WTC11 (cell line): ENCODE data around the gene NHS. TPM values are rescaled to one million over a fixed set of nuclear protein-coding genes. Genes with fewer than 3 reads are reported as not detected.

Source experiments
- ATAC-seq: fragments of 200-7000 bp; cut with Tn5 transposase; 2 replicates; pipeline ENCODE4 v1.10.0; 2021; ENCODE audit warnings: mild to moderate bottlenecking, moderate library complexity
- CTCF ChIA-PET: fragments of 300-600 bp; sonication (Branson Sonifier 250); formaldehyde crosslinking; loops from one replicate; lab custom pipeline; 2021; ENCODE audit warnings: antibody characterized with exemption; lab: Charles Lee
- POLR2A ChIA-PET: fragments of 350-600 bp; sonication (Branson Sonifier 250); formaldehyde crosslinking; loops from one replicate; lab custom pipeline; 2021; ENCODE audit warnings: antibody characterized with exemption; lab: Charles Lee
- DNase-seq: peaks from one replicate; pipeline ENCODE4 v3.0.0; 2021; ENCODE audit warnings: low spot score
- H3K27ac Mint-ChIP-seq: 2 replicates; pipeline ENCODE4 v1.8.0; 2021; ENCODE audit warnings: mixed read lengths
- H3K27me3 Mint-ChIP-seq: 2 replicates; pipeline ENCODE4 v1.8.0; 2021; ENCODE audit warnings: low read depth, mild to moderate bottlenecking, moderate library complexity, mixed read lengths
- H3K36me3 Mint-ChIP-seq: 2 replicates; pipeline ENCODE4 v1.8.0; 2021; ENCODE audit warnings: mixed read lengths
- H3K4me1 Mint-ChIP-seq: 2 replicates; pipeline ENCODE4 v1.8.0; 2022; ENCODE audit warnings: mixed read lengths
- H3K4me3 Mint-ChIP-seq: 2 replicates; pipeline ENCODE4 v1.8.0; 2021; ENCODE audit warnings: mild to moderate bottlenecking, moderate library complexity, mixed read lengths
- H3K9me3 Mint-ChIP-seq: 2 replicates; pipeline ENCODE4 v1.8.0; 2021; ENCODE audit warnings: mixed read lengths
- ARID4B ChIP-seq: sonication (generic); formaldehyde crosslinking; IDR thresholded peaks from 2 replicates; pipeline ENCODE4 v1.8.0; 2023; ENCODE audit warnings: missing genetic modification reagents, mild to moderate bottlenecking, borderline replicate concordance
- CREB1 ChIP-seq: sonication (generic); formaldehyde crosslinking; IDR thresholded peaks from 2 replicates; pipeline ENCODE4 v1.8.0; 2023; ENCODE audit warnings: mild to moderate bottlenecking, missing genetic modification reagents
- CREM ChIP-seq: sonication (generic); formaldehyde crosslinking; IDR thresholded peaks from 2 replicates; pipeline ENCODE4 v1.8.1; 2022; ENCODE audit warnings: mild to moderate bottlenecking, missing genetic modification reagents, moderate library complexity
- FOXJ3 ChIP-seq: sonication (generic); formaldehyde crosslinking; IDR thresholded peaks from 2 replicates; pipeline ENCODE4 v1.9.0; 2021; ENCODE audit warnings: missing genetic modification reagents, mild to moderate bottlenecking, borderline replicate concordance
- FOXP1 ChIP-seq: sonication (generic); formaldehyde crosslinking; IDR thresholded peaks from 2 replicates; pipeline ENCODE4 v1.8.0; 2022; ENCODE audit warnings: missing genetic modification reagents, mild to moderate bottlenecking, moderate library complexity, borderline replicate concordance
- GRHL2 ChIP-seq: fragments of 250-450 bp; sonication (Bioruptor Pico); IDR thresholded peaks from 2 replicates; pipeline ENCODE4 v1.8.0; 2022; ENCODE audit warnings: mild to moderate bottlenecking, moderate library complexity; ENCODE audit not compliant: insufficient replicate concordance, severe bottlenecking
- GTF2I ChIP-seq: fragments of 250-450 bp; sonication (Bioruptor Pico); conservative IDR thresholded peaks from 2 replicates; pipeline ENCODE4 v1.4.0; 2021; ENCODE audit warnings: mild to moderate bottlenecking
- MAX ChIP-seq: sonication (generic); formaldehyde crosslinking; IDR thresholded peaks from 2 replicates; pipeline ENCODE4 v1.8.0; 2022; ENCODE audit warnings: mild to moderate bottlenecking, missing genetic modification reagents
- MXD4 ChIP-seq: fragments of 250-450 bp; sonication (Bioruptor Pico); IDR thresholded peaks from 2 replicates; pipeline ENCODE4 v1.8.0; 2021; ENCODE audit warnings: mild to moderate bottlenecking, moderate library complexity, borderline replicate concordance
- NFATC4 ChIP-seq: fragments of 250-450 bp; sonication (Bioruptor Pico); IDR thresholded peaks from 2 replicates; pipeline ENCODE4 v1.9.0; 2021; ENCODE audit warnings: mild to moderate bottlenecking
- OVOL2 ChIP-seq: fragments of 250-450 bp; sonication (Bioruptor Pico); IDR thresholded peaks from 2 replicates; pipeline ENCODE4 v1.9.0; 2021; ENCODE audit warnings: mild to moderate bottlenecking, borderline replicate concordance
- RELA ChIP-seq: sonication (generic); formaldehyde crosslinking; IDR thresholded peaks from 2 replicates; pipeline ENCODE4 v1.8.1; 2022; ENCODE audit warnings: missing genetic modification reagents, mild to moderate bottlenecking, borderline replicate concordance
- TCF7 ChIP-seq: sonication (generic); formaldehyde crosslinking; IDR thresholded peaks from 2 replicates; pipeline ENCODE4 v1.8.0; 2022; ENCODE audit warnings: mild to moderate bottlenecking, low read depth, missing genetic modification reagents, moderate library complexity
- ZNF219 ChIP-seq: sonication (generic); formaldehyde crosslinking; IDR thresholded peaks from 2 replicates; pipeline ENCODE4 v1.8.0; 2023; ENCODE audit warnings: missing genetic modification reagents, mild to moderate bottlenecking, borderline replicate concordance
- ZNF263 ChIP-seq: sonication (generic); formaldehyde crosslinking; IDR thresholded peaks from 2 replicates; pipeline ENCODE4 v1.8.1; 2022; ENCODE audit warnings: low read depth, mild to moderate bottlenecking, moderate library complexity, missing genetic modification reagents
- ZNF416 ChIP-seq: fragments of 250-450 bp; sonication (Bioruptor Pico); IDR thresholded peaks from 2 replicates; pipeline ENCODE4 v1.9.0; 2021; ENCODE audit warnings: mild to moderate bottlenecking, inconsistent platforms
- ZNF512 ChIP-seq: sonication (generic); formaldehyde crosslinking; IDR thresholded peaks from 2 replicates; pipeline ENCODE4 v1.8.1; 2022; ENCODE audit warnings: missing genetic modification reagents, borderline replicate concordance
- total RNA-seq: library from RNA; stranded (reverse); gene quantifications from 3 replicates; pipeline ENCODE4 v1.2.3, GENCODE V29; 2021
- TF ChIP-seq, protein P1 (sequence below): sonication (generic); formaldehyde crosslinking; IDR thresholded peaks from 2 replicates; pipeline ENCODE4 v1.8.1; 2022; ENCODE audit warnings: mild to moderate bottlenecking, moderate library complexity, missing genetic modification reagents
- TF ChIP-seq, protein P2 (sequence below): sonication (generic); formaldehyde crosslinking; IDR thresholded peaks from 2 replicates; pipeline ENCODE4 v1.8.1; 2023; ENCODE audit warnings: mild to moderate bottlenecking, moderate library complexity, missing genetic modification reagents
- TF ChIP-seq, protein P3 (sequence below): fragments of 200-600 bp; IDR thresholded peaks from 2 replicates; pipeline ENCODE4 v1.8.0; 2022; ENCODE audit warnings: antibody characterized with exemption

The NHS gene
- total RNA-seq, 1 experiment from 2014 or later, result 5.8 TPM

GRCh38 chrX:17554914-17555313 lies 179.9 kb downstream of the NHS start:
- TF ChIP-seq, protein P1, sequence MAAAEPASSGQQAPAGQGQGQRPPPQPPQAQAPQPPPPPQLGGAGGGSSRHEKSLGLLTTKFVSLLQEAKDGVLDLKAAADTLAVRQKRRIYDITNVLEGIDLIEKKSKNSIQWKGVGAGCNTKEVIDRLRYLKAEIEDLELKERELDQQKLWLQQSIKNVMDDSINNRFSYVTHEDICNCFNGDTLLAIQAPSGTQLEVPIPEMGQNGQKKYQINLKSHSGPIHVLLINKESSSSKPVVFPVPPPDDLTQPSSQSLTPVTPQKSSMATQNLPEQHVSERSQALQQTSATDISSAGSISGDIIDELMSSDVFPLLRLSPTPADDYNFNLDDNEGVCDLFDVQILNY (CRISPR knock-in tag), result no peak
- TF ChIP-seq CREM (CRISPR knock-in tag) (no peak), RELA (CRISPR knock-in tag) (no peak), ZNF263 (no peak), OVOL2 (CRISPR knock-in tag) (no peak), TCF7 (no peak), NFATC4 (CRISPR knock-in tag) (no peak), ARID4B (CRISPR knock-in tag) (no peak), ZNF512 (CRISPR knock-in tag) (no peak)
- TF ChIP-seq, protein P2, sequence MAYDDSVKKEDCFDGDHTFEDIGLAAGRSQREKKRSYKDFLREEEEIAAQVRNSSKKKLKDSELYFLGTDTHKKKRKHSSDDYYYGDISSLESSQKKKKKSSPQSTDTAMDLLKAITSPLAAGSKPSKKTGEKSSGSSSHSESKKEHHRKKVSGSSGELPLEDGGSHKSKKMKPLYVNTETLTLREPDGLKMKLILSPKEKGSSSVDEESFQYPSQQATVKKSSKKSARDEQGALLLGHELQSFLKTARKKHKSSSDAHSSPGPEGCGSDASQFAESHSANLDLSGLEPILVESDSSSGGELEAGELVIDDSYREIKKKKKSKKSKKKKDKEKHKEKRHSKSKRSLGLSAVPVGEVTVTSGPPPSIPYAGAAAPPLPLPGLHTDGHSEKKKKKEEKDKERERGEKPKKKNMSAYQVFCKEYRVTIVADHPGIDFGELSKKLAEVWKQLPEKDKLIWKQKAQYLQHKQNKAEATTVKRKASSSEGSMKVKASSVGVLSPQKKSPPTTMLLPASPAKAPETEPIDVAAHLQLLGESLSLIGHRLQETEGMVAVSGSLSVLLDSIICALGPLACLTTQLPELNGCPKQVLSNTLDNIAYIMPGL (CRISPR knock-in tag), result no peak
- no peaks in the 10 kb centered on the region for H3K27me3 Mint-ChIP-seq
- H3K36me3 Mint-ChIP-seq, result no peaks in the 10 kb centered on the region
- H3K27ac Mint-ChIP-seq, result no peak overlapping the region
- ATAC-seq (no peak), DNase-seq (no peak)
- no peak overlapping the region for H3K4me3 Mint-ChIP-seq
- POLR2A ChIA-PET, result no interaction called here
- H3K9me3 Mint-ChIP-seq, result no peaks in the 10 kb centered on the region
- H3K4me1 Mint-ChIP-seq, result peaks cover 59% of the 10 kb centered on the region
- CTCF ChIA-PET, result interaction anchor here (0.8 kb wide), 1 partner anchor 193 kb away, joined by 3 read pairs; no protein-coding TSS in a partner anchor

DNA sequence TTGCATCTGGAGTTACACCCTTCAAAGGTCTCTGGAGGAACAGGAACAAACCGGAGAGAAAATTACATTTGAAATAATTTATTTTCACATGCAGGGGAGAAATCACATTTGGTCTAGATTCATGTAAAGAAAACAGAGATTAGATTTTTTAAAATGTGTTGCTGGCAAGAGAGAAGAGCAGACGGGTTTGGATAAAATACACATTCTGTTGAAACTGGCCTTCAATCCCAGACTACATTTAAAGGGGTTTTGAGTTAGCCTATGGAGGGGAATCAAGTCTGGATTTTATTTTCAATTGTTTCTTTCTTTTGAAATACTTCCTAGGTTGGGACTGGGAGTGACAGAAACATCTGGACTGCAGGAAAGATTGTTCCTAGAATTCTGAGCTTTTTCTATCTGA lies 180.8 kb downstream of the NHS start:
- H3K27ac Mint-ChIP-seq, result no peak overlapping the region
- ATAC-seq (no peak), DNase-seq (no peak)
- no peaks in the 10 kb centered on the region for H3K36me3 Mint-ChIP-seq
- H3K4me1 Mint-ChIP-seq, result peaks cover 59% of the 10 kb centered on the region
- H3K9me3 Mint-ChIP-seq, result no peaks in the 10 kb centered on the region
- ChIA-PET POLR2A (no interaction called here), CTCF (interaction anchor here (0.8 kb wide), 1 partner anchor 192 kb away, joined by 3 read pairs; no protein-coding TSS in a partner anchor)
- no peak overlapping the region for H3K4me3 Mint-ChIP-seq
- H3K27me3 Mint-ChIP-seq, result no peaks in the 10 kb centered on the region
- TF ChIP-seq ZNF416 (CRISPR knock-in tag) (no peak), GTF2I (CRISPR knock-in tag) (no peak), MXD4 (no peak), FOXP1 (no peak), ZNF263 (no peak), FOXJ3 (no peak), CREB1 (CRISPR knock-in tag) (no peak), MAX (no peak), ZNF219 (no peak), GRHL2 (CRISPR knock-in tag) (no peak)
- TF ChIP-seq, protein P3, sequence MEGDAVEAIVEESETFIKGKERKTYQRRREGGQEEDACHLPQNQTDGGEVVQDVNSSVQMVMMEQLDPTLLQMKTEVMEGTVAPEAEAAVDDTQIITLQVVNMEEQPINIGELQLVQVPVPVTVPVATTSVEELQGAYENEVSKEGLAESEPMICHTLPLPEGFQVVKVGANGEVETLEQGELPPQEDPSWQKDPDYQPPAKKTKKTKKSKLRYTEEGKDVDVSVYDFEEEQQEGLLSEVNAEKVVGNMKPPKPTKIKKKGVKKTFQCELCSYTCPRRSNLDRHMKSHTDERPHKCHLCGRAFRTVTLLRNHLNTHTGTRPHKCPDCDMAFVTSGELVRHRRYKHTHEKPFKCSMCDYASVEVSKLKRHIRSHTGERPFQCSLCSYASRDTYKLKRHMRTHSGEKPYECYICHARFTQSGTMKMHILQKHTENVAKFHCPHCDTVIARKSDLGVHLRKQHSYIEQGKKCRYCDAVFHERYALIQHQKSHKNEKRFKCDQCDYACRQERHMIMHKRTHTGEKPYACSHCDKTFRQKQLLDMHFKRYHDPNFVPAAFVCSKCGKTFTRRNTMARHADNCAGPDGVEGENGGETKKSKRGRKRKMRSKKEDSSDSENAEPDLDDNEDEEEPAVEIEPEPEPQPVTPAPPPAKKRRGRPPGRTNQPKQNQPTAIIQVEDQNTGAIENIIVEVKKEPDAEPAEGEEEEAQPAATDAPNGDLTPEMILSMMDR, result no peak
- TF ChIP-seq, protein P2 (CRISPR knock-in tag), result no peak
